ENCODE measurements around the gene POLR1B.
"Not testable (repeated sequence)": the region's sequence is repeated elsewhere in the genome, so short reads cannot be mapped to it uniquely, and the experiment has no call there.

The POLR1B gene

GRCh38 chr2:112519506-112519905, 22.8 kb upstream of the POLR1B start:
- Histone ChIP-seq H3K27me3 (ENCODE audit: control insufficient read depth, insufficient read depth, low read length) (no peaks in the 10 kb centered on the region), H3K9ac (ENCODE audit: low read length) (no peak overlapping the region), H3K9me3 (ENCODE audit: control insufficient read depth, low read depth, low read length) (no peaks in the 10 kb centered on the region), H3K4me3 (ENCODE audit: low read length) (no peak overlapping the region), H3K4me1 (ENCODE audit: control insufficient read depth, low read depth, low read length) (no peaks in the 10 kb centered on the region), H3K36me3 (ENCODE audit: control insufficient read depth, low read depth, low read length) (peaks cover 15% of the 10 kb centered on the region), H3K27ac (ENCODE audit: low read length) (no peak overlapping the region)

GRCh38 chr2:112520234-112520783, 22.0 kb upstream of the POLR1B start:
- H3K27ac ChIP-seq (ENCODE audit: low read length) = no peak overlapping the region
- H3K9ac ChIP-seq (ENCODE audit: low read length) = no peak overlapping the region
- no peaks in the 10 kb centered on the region for H3K4me1 ChIP-seq (ENCODE audit: control insufficient read depth, low read depth, low read length)
- no peaks in the 10 kb centered on the region for H3K9me3 ChIP-seq (ENCODE audit: control insufficient read depth, low read depth, low read length)
- no peak overlapping the region for H3K4me3 ChIP-seq (ENCODE audit: low read length)
- peaks cover 15% of the 10 kb centered on the region for H3K36me3 ChIP-seq (ENCODE audit: control insufficient read depth, low read depth, low read length)
- no peaks in the 10 kb centered on the region for H3K27me3 ChIP-seq (ENCODE audit: control insufficient read depth, insufficient read depth, low read length)

- Histone ChIP-seq H3K4me1 (ENCODE audit: control insufficient read depth, low read depth, low read length) (no peaks in the 10 kb centered on the region), H3K9me3 (ENCODE audit: control insufficient read depth, low read depth, low read length) (no peaks in the 10 kb centered on the region), H3K27me3 (ENCODE audit: control insufficient read depth, insufficient read depth, low read length) (no peaks in the 10 kb centered on the region), H3K9ac (ENCODE audit: low read length) (no peak overlapping the region), H3K27ac (ENCODE audit: low read length) (no peak overlapping the region), H3K36me3 (ENCODE audit: control insufficient read depth, low read depth, low read length) (peaks cover 15% of the 10 kb centered on the region), H3K4me3 (ENCODE audit: low read length) (no peak overlapping the region)
These were observed 18.9 kb upstream of the POLR1B start for GRCh38 chr2:112523291-112523777.

GRCh38 chr2:112524276-112524675, 18.0 kb upstream of the POLR1B start:
- H3K4me1 ChIP-seq (ENCODE audit: control insufficient read depth, low read depth, low read length); H3K9ac ChIP-seq (ENCODE audit: low read length); H3K27ac ChIP-seq (ENCODE audit: low read length); H3K9me3 ChIP-seq (ENCODE audit: control insufficient read depth, low read depth, low read length); H3K4me3 ChIP-seq (ENCODE audit: low read length); H3K27me3 ChIP-seq (ENCODE audit: control insufficient read depth, insufficient read depth, low read length): not testable (repeated sequence)
- peaks cover 23% of the 10 kb centered on the region for H3K36me3 ChIP-seq (ENCODE audit: control insufficient read depth, low read depth, low read length)

GRCh38 chr2:112528541-112528940, 13.7 kb upstream of the POLR1B start:
- no peak overlapping the region for H3K9ac ChIP-seq (ENCODE audit: low read length)
- H3K27me3 ChIP-seq (ENCODE audit: control insufficient read depth, insufficient read depth, low read length) = no peaks in the 10 kb centered on the region
- H3K27ac ChIP-seq (ENCODE audit: low read length) = no peak overlapping the region
- no peaks in the 10 kb centered on the region for H3K9me3 ChIP-seq (ENCODE audit: control insufficient read depth, low read depth, low read length)
- H3K4me1 ChIP-seq (ENCODE audit: control insufficient read depth, low read depth, low read length) = no peaks in the 10 kb centered on the region
- H3K4me3 ChIP-seq (ENCODE audit: low read length) = no peak overlapping the region
- H3K36me3 ChIP-seq (ENCODE audit: control insufficient read depth, low read depth, low read length) = peaks cover 27% of the 10 kb centered on the region

GRCh38 chr2:112529757-112530156, 12.5 kb upstream of the POLR1B start:
- Histone ChIP-seq H3K27me3 (ENCODE audit: control insufficient read depth, insufficient read depth, low read length) (no peaks in the 10 kb centered on the region), H3K4me1 (ENCODE audit: control insufficient read depth, low read depth, low read length) (no peaks in the 10 kb centered on the region), H3K9ac (ENCODE audit: low read length) (no peak overlapping the region), H3K36me3 (ENCODE audit: control insufficient read depth, low read depth, low read length) (peaks cover 27% of the 10 kb centered on the region), H3K4me3 (ENCODE audit: low read length) (no peak overlapping the region), H3K27ac (ENCODE audit: low read length) (no peak overlapping the region), H3K9me3 (ENCODE audit: control insufficient read depth, low read depth, low read length) (no peaks in the 10 kb centered on the region)

GRCh38 chr2:112530728-112531127, 11.5 kb upstream of the POLR1B start:
- H3K4me1 ChIP-seq (ENCODE audit: control insufficient read depth, low read depth, low read length) = no peaks in the 10 kb centered on the region
- no peak overlapping the region for H3K27ac ChIP-seq (ENCODE audit: low read length)
- H3K27me3 ChIP-seq (ENCODE audit: control insufficient read depth, insufficient read depth, low read length) = no peaks in the 10 kb centered on the region
- H3K36me3 ChIP-seq (ENCODE audit: control insufficient read depth, low read depth, low read length) = peaks cover 27% of the 10 kb centered on the region
- H3K9ac ChIP-seq (ENCODE audit: low read length) = no peak overlapping the region
- H3K4me3 ChIP-seq (ENCODE audit: low read length) = no peak overlapping the region
- H3K9me3 ChIP-seq (ENCODE audit: control insufficient read depth, low read depth, low read length) = no peaks in the 10 kb centered on the region

- H3K9ac ChIP-seq (ENCODE audit: low read length) = no peak overlapping the region
- H3K36me3 ChIP-seq (ENCODE audit: control insufficient read depth, low read depth, low read length) = peaks cover 14% of the 10 kb centered on the region
- H3K4me1 ChIP-seq (ENCODE audit: control insufficient read depth, low read depth, low read length) = no peaks in the 10 kb centered on the region
- H3K27me3 ChIP-seq (ENCODE audit: control insufficient read depth, insufficient read depth, low read length) = no peaks in the 10 kb centered on the region
- no peak overlapping the region for H3K4me3 ChIP-seq (ENCODE audit: low read length)
- H3K9me3 ChIP-seq (ENCODE audit: control insufficient read depth, low read depth, low read length) = no peaks in the 10 kb centered on the region
- no peak overlapping the region for H3K27ac ChIP-seq (ENCODE audit: low read length)
These were observed 7.4 kb upstream of the POLR1B start for GRCh38 chr2:112534826-112535225.

- H3K36me3 ChIP-seq (ENCODE audit: control insufficient read depth, low read depth, low read length); H3K9ac ChIP-seq (ENCODE audit: low read length); H3K9me3 ChIP-seq (ENCODE audit: control insufficient read depth, low read depth, low read length); H3K4me3 ChIP-seq (ENCODE audit: low read length); H3K27ac ChIP-seq (ENCODE audit: low read length); H3K4me1 ChIP-seq (ENCODE audit: control insufficient read depth, low read depth, low read length); H3K27me3 ChIP-seq (ENCODE audit: control insufficient read depth, insufficient read depth, low read length): not testable (repeated sequence)
These were observed 5.6 kb upstream of the POLR1B start for GRCh38 chr2:112536665-112537064.

GRCh38 chr2:112539306-112539705, 3.0 kb upstream of the POLR1B start:
- Histone ChIP-seq H3K9me3 (ENCODE audit: control insufficient read depth, low read depth, low read length) (no peaks in the 10 kb centered on the region), H3K4me3 (ENCODE audit: low read length) (no peak overlapping the region), H3K27me3 (ENCODE audit: control insufficient read depth, insufficient read depth, low read length) (no peaks in the 10 kb centered on the region), H3K4me1 (ENCODE audit: control insufficient read depth, low read depth, low read length) (peaks cover 7% of the 10 kb centered on the region), H3K36me3 (ENCODE audit: control insufficient read depth, low read depth, low read length) (no peaks in the 10 kb centered on the region), H3K27ac (ENCODE audit: low read length) (no peak overlapping the region), H3K9ac (ENCODE audit: low read length) (no peak overlapping the region)

- Histone ChIP-seq H3K27ac (ENCODE audit: low read length) (no peak overlapping the region), H3K36me3 (ENCODE audit: control insufficient read depth, low read depth, low read length) (peaks cover under 1% of the 10 kb centered on the region), H3K27me3 (ENCODE audit: control insufficient read depth, insufficient read depth, low read length) (no peaks in the 10 kb centered on the region), H3K4me1 (ENCODE audit: control insufficient read depth, low read depth, low read length) (peaks cover 7% of the 10 kb centered on the region), H3K4me3 (ENCODE audit: low read length) (peak overlapping the region; percentile 97), H3K9ac (ENCODE audit: low read length) (no peak overlapping the region), H3K9me3 (ENCODE audit: control insufficient read depth, low read depth, low read length) (no peaks in the 10 kb centered on the region)
These were observed 1.4 kb upstream of the POLR1B start for GRCh38 chr2:112540906-112541305.

GRCh38 chr2:112541315-112542122, 746 bp upstream of the POLR1B start:
- H3K27ac ChIP-seq (ENCODE audit: low read length) = peak overlapping the region; percentile 85
- H3K4me3 ChIP-seq (ENCODE audit: low read length) = peak overlapping the region; percentile 97
- peaks cover 7% of the 10 kb centered on the region for H3K4me1 ChIP-seq (ENCODE audit: control insufficient read depth, low read depth, low read length)
- peak overlapping the region; percentile 94 for H3K9ac ChIP-seq (ENCODE audit: low read length)
- no peaks in the 10 kb centered on the region for H3K9me3 ChIP-seq (ENCODE audit: control insufficient read depth, low read depth, low read length)
- H3K27me3 ChIP-seq (ENCODE audit: control insufficient read depth, insufficient read depth, low read length) = no peaks in the 10 kb centered on the region
- H3K36me3 ChIP-seq (ENCODE audit: control insufficient read depth, low read depth, low read length) = peaks cover 5% of the 10 kb centered on the region

Measured in iPS-18a (cell line).